Activated naive CD4-positive, alpha-beta T cell treated with anti-CD3 and anti-CD28 coated beads, Interleukin-2, amount 50 U/mL, for 24 hours (primary cell): ENCODE data around the gene SUFU.
"Not testable (repeated sequence)": the region's sequence is repeated elsewhere in the genome, so short reads cannot be mapped to it uniquely, and the experiment has no call there.

Experiments
- H3K27ac Mint-ChIP-seq: one replicate; pipeline ENCODE4 v1.8.0; 2021; ENCODE audit warnings: mild to moderate bottlenecking, mixed read lengths
- H3K27me3 Mint-ChIP-seq: one replicate; pipeline ENCODE4 v1.8.0; 2021; ENCODE audit warnings: mixed read lengths
- H3K36me3 Mint-ChIP-seq: one replicate; pipeline ENCODE4 v1.8.0; 2021; ENCODE audit warnings: mixed read lengths
- H3K4me1 Mint-ChIP-seq: one replicate; pipeline ENCODE4 v1.8.0; 2021; ENCODE audit warnings: mixed read lengths
- H3K4me3 Mint-ChIP-seq: one replicate; pipeline ENCODE4 v1.8.0; 2021; ENCODE audit warnings: mild to moderate bottlenecking, mixed read lengths
- H3K9me3 Mint-ChIP-seq: one replicate; pipeline ENCODE4 v1.8.0; 2021; ENCODE audit warnings: mixed read lengths

SUFU gene

DNA sequence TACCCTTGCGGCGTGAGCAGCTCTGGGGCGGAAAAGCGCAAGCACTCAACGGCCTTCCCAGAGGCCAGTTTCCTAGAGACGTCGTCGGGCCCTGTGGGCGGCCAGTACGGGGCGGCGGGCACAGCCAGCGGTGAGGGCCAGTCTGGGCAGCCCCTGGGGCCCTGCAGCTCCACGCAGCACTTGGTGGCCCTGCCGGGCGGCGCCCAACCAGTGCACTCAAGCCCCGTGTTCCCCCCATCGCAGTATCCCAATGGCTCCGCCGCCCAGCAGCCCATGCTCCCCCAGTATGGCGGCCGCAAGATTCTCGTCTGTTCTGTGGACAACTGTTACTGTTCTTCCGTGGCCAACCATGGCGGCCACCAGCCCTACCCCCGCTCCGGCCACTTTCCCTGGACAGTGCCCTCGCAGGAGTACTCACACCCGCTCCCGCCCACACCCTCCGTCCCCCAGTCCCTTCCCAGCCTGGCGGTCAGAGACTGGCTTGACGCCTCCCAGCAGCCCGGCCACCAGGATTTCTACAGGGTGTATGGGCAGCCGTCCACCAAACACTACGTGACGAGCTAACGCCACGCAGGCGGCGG is 153.1 kb downstream of the SUFU start:
- H3K4me1 Mint-ChIP-seq = peaks cover 55% of the 10 kb centered on the region
- no peaks in the 10 kb centered on the region for H3K27me3 Mint-ChIP-seq
- H3K9me3 Mint-ChIP-seq = no peaks in the 10 kb centered on the region
- H3K27ac Mint-ChIP-seq = no peak overlapping the region
- H3K4me3 Mint-ChIP-seq = no peak overlapping the region
- H3K36me3 Mint-ChIP-seq = peaks cover 6% of the 10 kb centered on the region

DNA sequence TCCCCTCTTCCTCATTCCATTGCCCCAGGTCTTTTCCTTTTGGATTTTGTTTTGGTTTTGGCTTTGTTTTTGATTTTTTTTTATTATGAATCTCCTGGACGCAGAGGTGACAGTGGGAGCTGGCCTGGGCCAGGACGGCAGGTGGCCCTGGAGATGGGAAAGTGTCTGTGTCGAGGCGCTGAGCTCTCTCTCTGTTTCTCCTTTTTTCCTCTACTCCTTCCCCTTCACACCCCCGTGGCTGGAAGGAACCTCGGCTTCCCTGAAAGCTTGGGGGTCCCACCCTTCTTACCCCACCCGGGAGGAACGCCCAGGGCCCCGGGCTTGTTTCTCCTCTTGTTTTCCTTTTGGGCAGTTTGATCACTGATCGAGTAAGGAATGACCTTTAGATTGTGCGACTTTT is 153.7 kb downstream of the SUFU start:
- H3K36me3 Mint-ChIP-seq = peaks cover 6% of the 10 kb centered on the region
- peaks cover 51% of the 10 kb centered on the region for H3K4me1 Mint-ChIP-seq
- no peak overlapping the region for H3K4me3 Mint-ChIP-seq
- peak overlapping the region; percentile 55 for H3K27ac Mint-ChIP-seq
- no peaks in the 10 kb centered on the region for H3K27me3 Mint-ChIP-seq
- H3K9me3 Mint-ChIP-seq = no peaks in the 10 kb centered on the region

DNA sequence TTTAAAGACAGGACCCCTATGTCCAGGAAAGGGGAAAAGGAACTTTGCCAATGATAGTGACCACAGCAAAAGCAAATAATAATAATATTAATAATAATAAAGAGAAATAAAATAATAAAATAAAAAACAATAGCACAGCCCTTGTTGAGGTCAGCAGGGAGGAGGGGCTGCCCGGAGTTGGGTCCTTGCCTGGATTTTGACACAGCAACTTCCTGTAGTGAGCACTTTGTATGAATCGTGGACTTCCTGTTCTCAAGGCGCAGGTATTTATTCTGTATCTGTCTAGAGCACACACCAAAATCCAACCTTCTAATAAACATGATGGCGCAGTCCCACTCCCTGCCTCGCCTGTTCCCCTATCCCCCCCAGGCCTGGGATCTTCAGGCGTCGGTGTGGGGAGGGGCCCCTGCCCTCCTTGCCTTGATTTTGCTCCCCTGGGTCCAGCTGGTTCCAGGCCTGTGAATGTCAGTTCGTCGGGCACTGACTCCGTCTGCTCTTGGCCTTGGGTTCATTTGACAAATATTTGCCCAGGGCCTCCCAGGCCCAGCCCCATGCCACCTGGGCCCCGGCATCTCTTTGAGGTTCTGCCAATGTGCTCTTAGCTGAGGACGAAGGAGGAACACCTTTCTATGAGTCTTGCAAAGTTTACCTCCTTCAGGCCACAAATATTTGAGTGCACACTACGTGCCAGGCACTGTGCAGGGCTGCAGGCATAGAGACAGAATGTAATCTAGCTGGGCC is 154.4 kb downstream of the SUFU start:
- Mint-ChIP-seq H3K4me1 (peaks cover 46% of the 10 kb centered on the region), H3K9me3 (no peaks in the 10 kb centered on the region), H3K27ac (peak overlapping the region; percentile 65), H3K4me3 (peak overlapping the region; percentile 58), H3K27me3 (no peaks in the 10 kb centered on the region), H3K36me3 (peaks cover 6% of the 10 kb centered on the region)

DNA sequence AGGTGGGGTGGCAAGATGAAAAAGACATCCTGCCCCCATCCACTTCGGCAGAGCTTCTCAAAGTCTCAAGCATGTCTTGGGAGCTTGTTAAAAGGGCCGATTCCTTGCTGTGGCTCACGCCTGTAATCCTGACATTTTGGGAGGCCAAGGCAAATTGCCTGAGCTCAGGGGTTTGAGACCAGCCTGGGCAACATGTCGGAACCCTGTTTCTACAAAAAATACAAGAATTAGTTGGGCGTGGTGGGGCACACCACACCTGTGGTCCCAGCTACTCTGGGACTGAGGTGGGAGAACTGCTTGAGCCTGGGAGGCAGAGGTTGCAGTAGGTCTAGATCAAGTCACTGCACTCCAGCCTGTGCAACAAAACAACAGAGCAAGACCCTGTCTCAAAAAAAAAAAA is 155.0 kb downstream of the SUFU start:
- Mint-ChIP-seq H3K27me3 (no peaks in the 10 kb centered on the region), H3K36me3 (peaks cover 6% of the 10 kb centered on the region), H3K27ac (no peak overlapping the region), H3K4me3 (no peak overlapping the region), H3K9me3 (no peaks in the 10 kb centered on the region), H3K4me1 (peaks cover 39% of the 10 kb centered on the region)

DNA sequence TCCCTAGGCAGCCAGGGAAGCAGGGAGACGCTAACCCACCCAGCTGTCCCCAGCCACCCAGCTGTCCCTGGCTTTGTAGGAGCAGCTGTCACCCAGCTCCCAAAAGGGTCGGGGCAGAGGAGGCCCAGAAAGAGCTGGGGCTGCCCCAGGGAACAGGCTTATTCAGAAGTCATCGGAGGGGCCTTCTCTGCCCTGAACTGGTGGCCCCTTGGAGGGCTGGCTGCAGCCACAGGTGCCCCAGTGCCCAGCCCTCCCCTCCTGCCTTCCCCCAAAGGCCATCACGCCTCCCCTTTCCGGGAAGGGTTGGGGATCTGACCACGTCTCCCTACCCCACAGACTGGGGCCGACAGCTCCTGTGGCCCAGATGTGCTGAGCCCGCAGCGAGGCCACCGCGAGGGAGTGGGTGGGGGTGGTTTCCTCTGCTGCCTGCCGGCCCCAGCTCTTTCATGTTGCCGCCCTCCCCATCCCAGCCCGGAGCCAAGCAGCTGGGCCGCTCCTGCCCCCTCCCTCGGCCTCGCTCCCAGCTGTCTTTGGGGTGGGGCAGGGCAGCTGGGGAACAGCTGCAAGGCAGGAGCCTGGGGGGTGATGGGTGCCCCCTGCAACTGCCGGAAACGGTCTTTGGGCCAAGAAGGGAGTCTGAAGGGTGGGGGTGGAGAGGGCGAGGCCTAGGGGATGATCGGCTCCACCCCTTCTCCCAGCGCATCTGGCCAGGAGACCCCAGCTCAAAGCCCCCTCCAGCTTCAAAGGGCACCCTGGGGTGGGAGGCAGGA is 157.3 kb downstream of the SUFU start:
- peaks cover 6% of the 10 kb centered on the region for H3K36me3 Mint-ChIP-seq
- no peaks in the 10 kb centered on the region for H3K9me3 Mint-ChIP-seq
- H3K4me3 Mint-ChIP-seq = peak overlapping the region; percentile 52
- H3K27ac Mint-ChIP-seq = peak overlapping the region; percentile 38
- H3K4me1 Mint-ChIP-seq = peaks cover 36% of the 10 kb centered on the region
- no peaks in the 10 kb centered on the region for H3K27me3 Mint-ChIP-seq

DNA sequence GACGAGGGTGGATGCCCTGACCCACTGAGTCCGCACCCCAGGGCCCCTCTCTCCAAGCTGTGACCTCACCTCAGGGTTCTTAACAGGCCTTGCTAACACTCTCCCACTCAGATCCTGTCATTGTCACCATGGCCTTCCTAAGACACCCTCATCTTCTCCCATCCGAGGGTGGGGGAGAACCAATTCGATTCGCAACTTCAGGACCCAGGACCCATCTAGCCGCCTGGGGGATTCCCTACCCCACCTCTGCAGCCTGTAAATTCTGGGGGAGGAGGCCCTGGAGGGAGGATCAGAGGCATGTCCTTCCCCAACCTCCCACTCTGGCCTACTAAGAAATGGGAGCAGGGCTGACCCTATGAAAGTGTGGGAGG is 157.9 kb downstream of the SUFU start:
- Mint-ChIP-seq H3K27me3 (no peaks in the 10 kb centered on the region), H3K27ac (peak overlapping the region; percentile 14), H3K4me1 (peaks cover 39% of the 10 kb centered on the region), H3K9me3 (no peaks in the 10 kb centered on the region), H3K36me3 (peaks cover 6% of the 10 kb centered on the region), H3K4me3 (peak overlapping the region; percentile 52)

DNA sequence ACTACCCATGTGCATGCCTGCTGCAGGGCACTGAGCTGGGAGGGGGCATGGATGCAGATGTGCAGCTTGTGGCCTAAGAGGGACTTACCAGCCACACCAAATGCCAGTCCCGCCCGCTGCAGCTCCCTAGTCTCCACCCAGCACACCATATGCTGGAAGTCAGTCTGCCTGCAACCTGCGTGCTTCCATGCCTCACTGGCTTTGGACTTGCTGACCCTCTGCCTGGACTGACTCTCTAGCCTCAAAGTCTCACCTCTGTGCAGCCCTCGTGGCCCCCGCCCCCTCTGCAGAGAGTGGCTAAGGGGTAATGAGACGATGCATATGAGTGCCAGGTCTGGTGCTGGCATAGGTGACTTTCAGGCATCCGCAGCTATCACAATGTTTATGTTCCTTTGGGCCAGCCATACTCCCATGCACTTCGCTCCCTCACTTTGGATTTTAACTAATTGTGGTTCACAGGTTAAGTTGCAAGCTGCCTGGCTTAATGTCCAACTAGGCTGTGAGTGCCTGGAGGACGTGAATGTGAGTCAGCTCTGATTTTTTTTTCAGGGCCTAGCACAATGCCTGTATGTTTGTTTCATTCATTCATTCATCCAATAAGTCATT is 162.2 kb downstream of the SUFU start:
- H3K27ac Mint-ChIP-seq = no peak overlapping the region
- H3K36me3 Mint-ChIP-seq = no peaks in the 10 kb centered on the region
- H3K27me3 Mint-ChIP-seq = no peaks in the 10 kb centered on the region
- no peaks in the 10 kb centered on the region for H3K9me3 Mint-ChIP-seq
- H3K4me3 Mint-ChIP-seq = no peak overlapping the region
- H3K4me1 Mint-ChIP-seq = peaks cover 27% of the 10 kb centered on the region

DNA sequence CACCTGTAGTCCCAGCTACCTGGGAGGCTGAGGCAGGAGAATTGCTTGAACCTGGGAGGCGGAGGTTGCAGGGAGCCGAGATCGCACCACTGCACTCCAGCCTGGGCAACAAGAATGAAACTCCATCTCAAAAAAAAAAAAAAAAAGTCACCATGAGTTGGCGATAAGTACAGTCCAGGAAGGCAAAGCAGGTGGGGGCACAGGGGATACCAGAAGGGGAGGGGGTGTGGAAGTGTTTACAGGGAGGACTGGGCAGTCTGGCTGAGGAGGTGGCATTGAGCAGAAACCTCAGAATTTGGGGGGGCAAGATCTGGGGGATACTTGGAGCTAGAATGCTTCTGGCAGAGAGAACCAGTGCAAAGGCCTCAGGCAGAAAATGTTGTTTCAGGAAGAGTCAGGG is 163.6 kb downstream of the SUFU start:
- H3K27ac Mint-ChIP-seq, H3K9me3 Mint-ChIP-seq, H3K36me3 Mint-ChIP-seq, H3K4me3 Mint-ChIP-seq, H3K27me3 Mint-ChIP-seq: not testable (repeated sequence)
- peaks cover 17% of the 10 kb centered on the region for H3K4me1 Mint-ChIP-seq

DNA sequence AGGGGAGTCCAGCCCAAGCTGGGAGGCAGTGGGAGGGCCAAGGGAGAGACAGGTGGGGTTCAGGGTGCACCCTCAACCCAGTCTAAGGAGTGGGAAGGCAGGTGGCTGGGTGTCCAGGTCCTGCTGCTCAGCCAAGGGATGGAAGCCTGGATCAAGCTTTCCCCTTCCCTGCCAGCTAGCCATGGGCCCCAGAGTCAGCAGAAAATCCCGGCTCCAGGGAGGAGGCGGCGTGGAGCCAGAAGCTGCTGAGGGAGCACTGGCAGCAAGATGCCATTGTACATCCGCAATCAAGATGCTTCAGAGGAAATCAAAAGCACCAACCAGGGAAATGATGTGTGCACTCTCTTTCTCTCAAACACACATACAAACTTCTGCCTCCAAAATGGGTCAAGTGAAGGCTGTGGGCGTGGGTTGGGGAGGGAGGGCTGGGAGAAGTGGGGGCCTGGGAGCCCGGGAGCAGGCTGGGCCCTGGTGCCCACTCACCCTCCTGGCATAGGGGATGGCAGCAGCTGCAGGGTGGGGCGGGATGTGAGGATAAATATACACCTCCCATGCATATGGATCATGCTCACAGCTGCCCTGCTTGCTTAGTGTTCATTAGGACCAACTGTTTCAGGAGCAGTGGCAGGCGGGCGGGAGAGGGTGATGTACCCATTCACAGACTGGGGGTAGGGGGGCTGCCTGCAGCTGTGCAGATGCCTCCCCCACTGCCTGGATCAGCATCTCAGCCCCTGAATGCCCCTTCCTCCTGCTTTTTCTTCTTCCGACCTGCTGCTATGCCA is 164.7 kb downstream of the SUFU start:
- no peaks in the 10 kb centered on the region for H3K9me3 Mint-ChIP-seq
- H3K4me1 Mint-ChIP-seq = peaks cover 24% of the 10 kb centered on the region
- H3K27ac Mint-ChIP-seq = peak overlapping the region; percentile 30
- no peaks in the 10 kb centered on the region for H3K27me3 Mint-ChIP-seq
- H3K4me3 Mint-ChIP-seq = no peak overlapping the region
- no peaks in the 10 kb centered on the region for H3K36me3 Mint-ChIP-seq

DNA sequence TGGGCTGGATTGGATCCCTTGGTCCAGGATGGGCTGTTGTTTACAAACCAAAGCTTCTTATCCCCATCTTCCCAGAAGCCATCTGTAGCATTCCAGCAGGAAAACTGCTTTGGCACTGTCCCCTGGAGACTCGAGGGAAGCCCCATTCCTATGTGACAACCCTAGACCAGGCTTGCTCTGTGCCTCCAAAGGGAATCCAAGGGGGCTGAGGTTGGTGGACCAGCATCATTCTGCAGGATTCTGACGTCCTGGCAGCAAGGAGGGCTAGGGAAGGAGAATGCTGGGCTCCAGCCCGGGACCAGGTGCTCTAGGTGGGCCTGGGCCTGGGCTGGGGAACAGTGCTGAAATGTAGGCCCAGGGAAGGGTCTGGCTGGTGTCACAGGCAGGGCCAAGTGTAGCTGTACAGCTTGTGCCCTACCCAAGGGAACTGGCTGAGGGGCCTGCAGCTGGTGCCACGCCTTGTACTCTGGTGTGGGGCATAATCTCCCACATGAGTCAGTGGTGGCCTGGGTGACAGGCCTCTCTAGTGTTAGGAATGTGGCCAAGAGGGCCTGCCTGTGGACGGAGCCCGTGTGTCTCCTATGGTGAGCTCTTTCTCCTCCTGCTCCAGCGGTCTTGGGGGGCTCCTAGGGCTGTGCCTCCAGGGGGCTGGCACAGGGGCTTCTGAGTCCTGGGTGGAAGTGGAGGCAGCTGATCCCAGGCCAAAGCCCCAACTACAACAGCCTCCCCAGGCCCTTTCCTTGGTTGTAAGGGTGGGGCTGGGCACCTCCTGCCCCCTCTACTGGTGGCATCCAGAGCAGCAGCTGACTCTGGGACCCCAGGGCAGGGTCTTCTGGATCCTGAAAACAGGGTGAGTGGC is 165.7 kb downstream of the SUFU start:
- Mint-ChIP-seq H3K4me1 (peaks cover 33% of the 10 kb centered on the region), H3K27ac (no peak overlapping the region), H3K4me3 (no peak overlapping the region)

DNA sequence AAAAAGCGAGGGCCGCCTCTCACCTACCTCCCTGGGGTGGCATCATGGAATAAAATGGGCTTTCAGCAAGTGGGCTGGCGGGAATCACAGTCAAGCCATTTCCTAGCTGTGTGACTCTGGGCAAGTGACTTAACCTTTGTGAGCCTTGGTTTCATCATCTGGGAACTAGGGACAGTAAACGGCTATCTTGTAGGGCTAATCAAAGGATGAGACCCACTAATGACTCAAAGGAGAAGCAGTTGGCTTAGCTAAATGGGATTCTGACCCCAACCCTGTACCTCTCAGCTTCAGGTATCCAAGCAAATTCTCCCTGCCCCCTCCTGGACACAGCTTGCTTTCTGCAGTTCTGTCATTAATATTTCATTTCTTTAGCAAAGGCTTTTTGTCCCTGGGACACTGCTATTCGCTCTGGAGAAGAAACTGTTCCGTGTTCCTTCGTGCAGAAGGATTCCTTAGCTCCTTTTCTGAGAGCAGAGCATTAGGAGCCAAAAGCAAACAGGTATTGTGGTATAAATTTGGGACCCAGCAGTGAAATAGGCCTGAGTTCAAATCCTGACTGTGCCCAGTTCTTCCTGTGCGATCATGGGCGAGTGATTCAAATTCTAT is 166.4 kb downstream of the SUFU start:
- Mint-ChIP-seq H3K36me3 (no peaks in the 10 kb centered on the region), H3K9me3 (no peaks in the 10 kb centered on the region), H3K27me3 (no peaks in the 10 kb centered on the region), H3K4me3 (no peak overlapping the region), H3K27ac (no peak overlapping the region), H3K4me1 (peaks cover 41% of the 10 kb centered on the region)

More for the DNA sequence above, 165.7 kb downstream of the SUFU start:
- Mint-ChIP-seq H3K27me3 (no peaks in the 10 kb centered on the region), H3K9me3 (no peaks in the 10 kb centered on the region), H3K36me3 (no peaks in the 10 kb centered on the region)

DNA sequence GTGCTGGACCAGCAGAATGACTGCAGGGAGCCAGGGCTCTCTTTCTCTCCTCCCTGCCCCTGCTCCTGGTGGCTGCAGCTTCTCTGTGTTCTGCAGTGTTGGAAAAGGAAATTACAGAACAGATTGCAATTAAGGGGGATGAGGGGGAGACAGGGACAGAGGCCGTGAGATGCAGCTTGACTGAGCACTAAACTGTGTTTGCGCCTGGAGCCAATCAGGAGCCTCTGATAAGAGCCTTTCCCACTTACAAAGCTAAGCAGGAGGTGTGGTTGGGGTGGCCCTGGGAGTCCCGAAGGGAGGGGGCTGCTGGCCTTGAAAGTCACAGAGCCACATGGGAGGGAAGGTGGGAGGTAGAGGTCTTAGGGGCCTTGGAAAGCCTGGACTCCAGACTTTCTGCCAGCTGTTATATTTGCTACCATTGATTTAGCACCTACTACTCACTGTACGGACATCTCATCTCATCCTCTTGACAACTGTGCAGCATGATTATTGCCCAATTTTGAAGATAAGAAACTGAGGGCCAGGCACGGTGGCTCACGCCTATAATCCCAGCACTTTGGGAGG is 167.2 kb downstream of the SUFU start:
- Mint-ChIP-seq H3K9me3 (no peaks in the 10 kb centered on the region), H3K27me3 (no peaks in the 10 kb centered on the region), H3K27ac (no peak overlapping the region), H3K36me3 (no peaks in the 10 kb centered on the region), H3K4me3 (no peak overlapping the region), H3K4me1 (peaks cover 49% of the 10 kb centered on the region)

DNA sequence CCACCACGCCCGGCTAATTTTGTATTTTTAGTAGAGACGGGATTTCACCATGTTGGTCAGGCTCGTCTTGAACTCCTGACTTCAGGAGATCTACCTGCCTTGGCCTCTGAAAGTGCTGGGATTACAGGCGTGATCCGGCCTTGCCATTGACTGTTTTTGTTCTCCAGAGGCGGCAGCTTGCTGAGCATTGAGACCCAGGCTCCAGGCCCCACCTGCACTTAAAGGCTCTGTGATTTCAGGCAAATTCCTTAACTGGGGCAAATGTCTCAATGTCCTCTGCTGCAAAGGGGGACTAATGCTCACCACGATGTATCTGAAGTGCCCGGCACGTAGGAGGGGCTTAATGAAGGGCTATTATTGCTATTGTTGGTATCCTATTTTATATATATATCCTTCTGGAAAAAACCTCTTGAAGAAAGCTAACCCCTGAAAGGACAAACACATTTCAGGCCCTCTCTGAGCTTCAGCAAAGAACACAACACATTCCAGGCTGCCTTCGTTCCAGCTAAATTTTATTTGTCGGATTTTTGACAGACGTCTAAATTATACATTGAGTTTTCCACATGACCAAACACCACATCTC is 169.6 kb downstream of the SUFU start:
- H3K4me3 Mint-ChIP-seq = peak overlapping the region; percentile 87
- H3K4me1 Mint-ChIP-seq = peaks cover 58% of the 10 kb centered on the region
- no peaks in the 10 kb centered on the region for H3K9me3 Mint-ChIP-seq
- H3K27me3 Mint-ChIP-seq = no peaks in the 10 kb centered on the region
- H3K27ac Mint-ChIP-seq = peak overlapping the region; percentile 89
- H3K36me3 Mint-ChIP-seq = no peaks in the 10 kb centered on the region
